ENCODE results near the gene MTERF1.
"Not testable (repeated sequence)": the region's sequence is repeated elsewhere in the genome, so short reads cannot be mapped to it uniquely, and the experiment has no call there.

MTERF1 gene

DNA sequence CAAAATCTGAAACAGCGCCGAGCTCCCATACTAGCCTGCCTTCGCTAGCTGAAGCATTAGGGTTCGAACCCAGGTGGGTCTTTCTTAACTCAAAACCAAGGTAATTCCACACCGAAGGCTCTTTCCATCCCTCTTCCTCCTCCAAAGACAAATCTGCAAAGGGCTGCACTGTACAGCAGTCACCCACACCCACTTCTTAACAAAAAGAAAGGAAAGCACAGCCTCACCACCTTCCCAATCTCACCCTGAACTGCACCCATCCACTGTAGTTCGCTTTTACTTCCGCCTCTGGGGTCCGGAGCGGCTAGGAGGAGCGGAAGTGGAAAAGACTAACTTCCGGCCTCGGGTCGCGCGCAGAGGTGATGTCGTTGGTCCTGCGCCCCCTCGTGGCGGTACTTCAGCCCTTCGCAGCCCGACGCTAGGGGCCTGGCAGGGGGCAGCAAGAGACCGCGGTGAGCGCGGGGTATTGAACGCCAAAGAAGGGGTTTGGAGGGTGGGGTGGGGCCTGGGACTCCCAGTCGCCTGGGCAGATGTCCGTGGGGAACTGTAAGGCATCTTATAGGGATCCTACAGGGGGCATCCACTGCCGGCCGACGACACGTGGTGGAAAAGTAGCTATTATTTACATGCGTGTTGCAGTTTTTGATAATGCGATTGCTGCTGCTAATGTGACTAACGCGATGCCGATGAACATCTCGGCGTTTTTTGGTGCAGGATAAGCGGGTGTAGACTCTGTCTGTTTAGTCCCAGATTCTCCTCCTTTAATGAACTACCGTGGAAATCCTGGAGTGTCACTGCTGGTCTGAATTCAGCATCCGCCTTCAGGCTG lies at the start of gene MTERF1:
MTERF1 (minus strand) TSS at position 290 of the 829 bp plus-strand sequence. CDS start 619 bp downstream, outside the sequence.
- DNase-seq = peak; percentile 94

DNA sequence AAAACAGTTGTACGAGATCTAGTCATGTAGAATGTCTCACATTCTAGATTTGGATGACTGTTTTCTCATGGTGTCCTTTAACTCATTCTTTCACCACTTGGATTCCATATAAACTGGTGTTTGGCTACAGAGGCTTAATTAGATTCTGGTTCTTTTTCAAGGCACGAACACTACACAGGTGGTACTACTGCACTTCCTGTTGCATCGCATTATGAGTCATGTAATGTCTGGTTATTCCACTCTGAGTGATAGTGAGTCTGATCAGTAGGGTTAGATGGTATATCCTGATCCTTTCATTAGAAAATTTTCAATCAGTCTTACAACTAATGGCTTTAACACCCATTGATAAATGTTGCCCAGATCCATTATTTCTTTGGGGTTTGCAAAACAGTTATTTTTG lies 49.0 kb upstream of the MTERF1 start:
- DNase-seq = peak; percentile 25

DNA sequence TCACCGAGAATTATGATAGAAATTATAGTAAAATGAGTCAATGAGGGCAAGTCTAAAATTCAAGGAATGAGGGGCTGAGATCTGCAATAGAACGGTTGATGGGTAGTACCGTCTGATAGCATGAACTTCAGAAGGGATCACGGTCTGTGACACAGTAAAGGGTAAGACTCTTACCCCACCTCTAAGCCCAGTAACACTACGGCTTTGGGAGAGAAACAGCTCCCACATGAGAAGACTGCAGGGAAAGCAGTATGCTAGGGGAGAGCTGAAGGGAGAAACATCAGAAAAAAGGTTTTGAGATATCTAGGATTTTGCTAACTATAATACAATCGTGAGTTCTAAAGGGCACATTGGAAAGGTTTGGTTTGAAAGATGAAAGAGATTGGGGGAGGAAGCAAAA lies 47.4 kb upstream of the MTERF1 start:
- DNase-seq = no peak

DNA sequence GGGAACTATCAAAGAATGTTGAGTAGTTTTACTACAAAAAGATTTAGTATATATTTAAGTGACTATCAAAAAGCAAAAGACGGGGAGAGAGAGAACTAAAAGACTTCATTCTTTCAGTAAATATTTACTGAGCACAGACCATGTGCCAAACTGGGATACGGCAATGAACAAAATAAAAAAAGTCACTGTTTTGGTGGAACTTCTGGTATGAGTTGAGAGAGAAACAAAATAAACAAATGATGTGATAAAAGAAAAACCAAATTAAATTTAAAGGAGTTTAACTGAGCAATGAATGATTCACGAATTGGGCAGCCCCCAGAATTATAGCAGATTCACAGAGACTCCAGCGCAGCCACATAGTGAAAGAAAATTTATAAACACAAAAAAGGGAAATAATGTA lies 42.4 kb upstream of the MTERF1 start:
- no peak for DNase-seq

DNA sequence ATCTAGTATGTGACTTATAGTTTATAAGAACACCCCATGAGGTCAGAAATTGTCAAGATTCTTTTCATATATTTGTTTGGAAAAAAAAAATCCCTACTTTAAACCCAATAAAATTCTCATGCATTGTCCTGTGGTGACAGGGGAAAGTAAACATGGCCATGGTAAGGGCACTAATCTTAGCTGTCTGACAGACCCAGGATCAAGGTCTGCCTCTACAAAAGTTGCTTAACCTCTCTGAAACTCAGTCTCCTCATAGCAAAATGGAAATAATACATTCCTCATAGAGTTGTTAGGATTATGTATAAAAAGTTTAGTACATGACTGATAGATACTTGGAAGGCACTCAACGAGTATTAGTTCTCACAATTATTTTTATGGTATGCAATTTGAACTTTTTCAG lies 37.9 kb upstream of the MTERF1 start:
- DNase-seq = no peak

- no peak for DNase-seq
These were observed 35.5 kb upstream of the MTERF1 start for GRCh38 chr7:91916051-91916440.

- DNase-seq = no peak
These were observed 35.0 kb upstream of the MTERF1 start for GRCh38 chr7:91915401-91916050.

DNA sequence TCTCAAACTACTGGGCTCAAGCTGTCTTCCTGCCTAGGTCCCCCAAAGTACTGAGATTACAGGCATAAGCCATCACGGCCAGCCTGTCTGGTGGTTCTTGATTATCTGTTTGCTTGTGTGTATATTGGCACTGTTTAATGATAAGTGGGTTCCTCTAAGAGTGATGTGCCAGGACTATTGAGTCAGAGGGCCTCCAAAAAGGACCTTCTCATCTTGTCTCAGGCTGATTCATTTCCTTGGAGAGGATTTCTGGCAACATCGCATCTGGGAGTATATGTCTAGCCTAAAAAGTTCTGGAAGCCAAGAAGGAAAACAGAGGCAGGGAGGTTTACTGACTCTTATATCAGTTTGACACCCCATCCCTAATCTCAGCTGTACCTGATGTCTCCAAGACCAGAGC lies 33.1 kb upstream of the MTERF1 start:
- DNase-seq = no peak

GRCh38 chr7:91912494-91912893 lies 32.0 kb upstream of the MTERF1 start:
- DNase-seq = no peak

- DNase-seq = no peak
These were observed 30.6 kb upstream of the MTERF1 start for GRCh38 chr7:91911121-91911520.

DNA sequence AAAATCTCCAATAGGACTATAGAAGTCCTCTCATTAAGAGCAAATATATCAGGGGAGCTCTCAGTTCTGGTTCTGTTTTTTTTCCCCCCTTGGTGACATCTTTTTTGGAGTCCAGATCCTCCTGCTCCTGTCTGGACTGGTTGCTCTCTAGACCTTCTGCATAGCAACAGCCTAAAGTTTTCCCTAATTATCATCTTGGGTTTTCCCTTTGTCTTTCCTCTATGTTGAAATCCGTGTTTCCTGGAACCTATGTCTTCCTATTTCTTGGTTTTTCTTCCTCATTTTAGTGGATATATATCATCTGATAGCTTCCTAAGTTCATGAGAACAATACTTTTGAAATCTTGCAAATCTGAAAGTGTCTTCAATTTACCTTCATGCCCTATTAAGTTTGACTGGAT lies 29.7 kb upstream of the MTERF1 start:
- no peak for DNase-seq

- DNase-seq = no peak
These were observed 19.1 kb upstream of the MTERF1 start for GRCh38 chr7:91899563-91899962.

DNA sequence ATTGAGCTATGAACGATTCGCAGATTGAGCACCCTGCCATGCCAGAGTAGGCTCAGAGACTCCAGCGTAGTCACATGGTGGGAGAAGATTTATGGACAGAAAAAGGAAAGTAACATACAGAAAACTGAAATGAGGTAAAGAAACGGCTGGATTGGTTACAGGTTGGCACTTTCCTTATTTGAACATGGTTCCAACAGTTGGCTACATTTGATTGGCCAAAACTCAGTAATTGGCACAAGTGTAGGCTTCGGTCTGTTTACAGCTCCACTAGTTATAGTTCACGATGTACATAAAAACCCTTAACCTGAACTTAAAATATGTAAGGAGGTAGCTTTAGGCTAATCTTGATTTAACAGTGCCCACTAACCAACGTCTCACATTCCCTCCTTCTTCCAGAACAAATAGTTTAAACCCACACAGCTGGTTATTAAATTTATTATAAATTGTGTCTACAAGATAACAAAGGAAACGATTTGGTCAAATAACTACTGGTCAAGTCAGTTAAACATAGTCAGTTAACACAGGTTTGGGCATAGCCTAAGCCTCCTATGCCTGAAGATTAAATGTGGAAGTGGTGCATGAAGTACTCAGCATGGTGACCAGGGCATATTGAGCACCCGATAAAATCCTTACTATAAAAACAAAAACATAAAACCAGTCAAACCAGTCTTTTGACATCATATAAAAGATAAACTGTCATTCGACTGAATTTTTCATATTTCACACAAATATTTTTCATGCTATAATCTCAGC lies 17.9 kb upstream of the MTERF1 start:
- no peak for DNase-seq

DNA sequence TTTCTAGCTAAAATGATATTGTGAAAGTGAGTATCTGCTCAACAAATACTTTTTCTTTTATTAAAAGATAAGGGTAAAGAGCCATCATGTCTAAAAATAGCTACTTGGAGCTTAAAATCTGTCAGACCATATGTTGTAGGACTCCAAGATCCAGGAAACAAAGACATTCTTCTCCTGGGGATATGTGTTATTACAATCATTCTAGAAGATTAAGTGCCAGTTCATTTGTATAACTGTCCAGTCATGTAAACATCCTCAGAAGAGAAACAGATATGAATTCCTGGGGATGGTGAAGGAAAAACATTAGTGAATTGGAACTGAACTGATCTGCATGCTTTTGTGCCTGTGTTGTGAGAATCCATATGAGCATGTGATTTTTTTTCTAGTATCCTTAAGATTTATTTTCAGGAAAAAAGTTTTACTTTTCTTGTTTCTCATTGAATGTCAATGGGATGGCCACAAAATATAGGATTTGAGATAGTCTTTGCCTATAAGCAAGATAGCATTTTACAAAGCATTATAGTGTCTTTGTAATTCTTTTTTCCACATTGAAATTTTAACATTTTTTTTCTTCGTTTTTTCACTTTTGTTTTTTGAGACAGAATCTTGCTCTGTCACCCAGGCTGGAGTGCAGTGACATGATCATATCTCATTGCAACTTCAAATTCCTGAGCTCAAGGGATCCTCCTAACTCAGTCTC lies 14.4 kb upstream of the MTERF1 start:
- no peak for DNase-seq

DNA sequence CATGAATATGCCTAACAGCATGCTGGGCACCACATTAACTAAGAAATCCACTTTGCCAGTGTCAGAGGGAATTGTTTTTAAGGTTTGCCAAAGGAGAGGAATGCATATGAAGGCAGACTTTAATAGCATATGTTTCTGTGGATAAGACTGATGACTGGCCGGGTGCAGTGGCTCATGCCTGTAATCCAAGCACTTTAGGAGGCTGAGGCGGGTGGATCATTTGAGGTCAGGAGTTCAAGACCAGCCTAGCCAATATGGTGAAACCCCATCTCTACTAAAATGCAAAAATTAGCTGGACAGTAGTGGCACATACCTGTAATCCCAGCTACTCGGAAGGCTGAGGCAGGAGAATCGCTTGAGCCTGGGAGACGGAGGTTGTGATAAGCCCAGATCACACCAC lies 13.2 kb upstream of the MTERF1 start:
- DNase-seq = not testable (repeated sequence)

DNA sequence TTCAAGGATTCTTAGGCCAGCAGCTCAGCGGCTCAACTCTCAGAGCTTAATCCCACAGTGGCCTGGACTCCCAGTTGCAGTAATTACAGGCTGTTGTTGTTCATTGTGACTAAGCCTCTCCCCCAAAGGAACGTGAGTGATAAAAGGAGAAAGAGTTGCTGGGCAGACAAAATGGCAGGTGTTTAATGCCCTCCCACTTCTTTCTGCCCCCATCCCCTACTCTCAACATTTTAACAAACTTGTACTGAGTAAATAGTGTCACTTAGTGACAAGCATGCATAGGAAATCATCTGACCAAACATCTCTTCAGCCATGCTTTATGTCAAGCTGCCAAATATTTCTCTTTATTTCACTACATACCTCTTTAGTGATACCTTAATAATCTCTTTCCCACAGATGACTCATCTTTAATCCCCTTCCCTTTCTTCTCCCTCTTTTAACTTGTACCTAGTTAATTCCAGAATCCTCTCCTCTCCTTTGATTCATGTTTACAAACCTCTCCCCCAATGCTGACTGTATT lies 12.4 kb upstream of the MTERF1 start:
- DNase-seq = no peak

- DNase-seq = no peak
These were observed 11.7 kb upstream of the MTERF1 start for GRCh38 chr7:91892099-91892705.

GRCh38 chr7:91888271-91889175 lies 8.0 kb upstream of the MTERF1 start:
- not testable (repeated sequence) for DNase-seq

DNA sequence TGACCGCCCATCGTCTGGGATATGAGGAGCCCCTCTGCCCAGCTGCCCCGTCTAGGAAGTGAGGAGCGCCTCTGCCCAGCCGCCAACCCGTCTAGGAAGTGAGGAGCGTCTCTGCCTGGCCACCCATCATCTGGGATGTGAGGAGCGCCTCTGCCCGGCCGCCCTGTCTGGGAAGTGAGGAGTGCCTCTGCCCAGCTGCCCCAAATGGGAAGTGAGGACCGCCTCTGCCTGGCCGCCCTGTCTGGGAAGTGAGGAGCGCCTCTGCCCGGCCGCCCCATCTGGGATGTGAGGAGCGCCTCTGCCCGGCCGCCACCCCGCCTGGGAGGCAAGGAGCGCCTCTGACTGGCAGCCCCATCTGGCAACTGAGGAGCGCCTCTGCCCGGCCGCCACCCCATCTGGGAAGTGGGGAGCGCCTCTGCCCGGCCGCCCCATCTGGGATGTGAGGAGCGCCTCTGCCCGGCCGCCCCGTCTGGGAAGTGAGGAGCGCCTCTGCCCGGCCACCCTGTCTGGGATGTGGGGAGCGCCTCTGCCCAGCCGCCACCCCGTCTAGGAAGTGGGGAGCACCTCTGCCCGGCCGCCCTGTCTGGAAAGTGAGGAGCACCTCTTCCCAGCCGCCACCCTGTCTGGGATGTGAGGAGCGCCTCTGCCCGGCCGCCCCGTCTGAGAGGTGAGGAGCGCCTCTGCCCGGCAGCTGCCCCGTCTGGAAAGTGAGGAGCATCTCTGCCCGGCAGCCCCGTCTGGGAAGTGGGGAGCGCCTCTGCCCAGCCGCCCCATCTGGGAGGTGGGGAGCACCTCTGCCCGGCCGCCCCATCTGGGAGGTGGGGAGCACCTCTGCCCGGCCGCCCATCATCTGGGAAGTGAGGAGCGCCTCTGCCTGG lies 7.1 kb upstream of the MTERF1 start:
- DNase-seq = not testable (repeated sequence)

- no peak for DNase-seq
These were observed 3.3 kb upstream of the MTERF1 start for GRCh38 chr7:91883676-91884362.
